ENCODE measurements around the gene AKR1D1. TPM values are rescaled to one million over a fixed set of nuclear protein-coding genes. Genes with fewer than 3 reads are reported as not detected.
"Not testable (repeated sequence)": the region's sequence is repeated elsewhere in the genome, so short reads cannot be mapped to it uniquely, and the experiment has no call there.

The AKR1D1 gene
- not detected in 2 replicates for total RNA-seq (2014; rRNA removed; shearing (Covaris generic))

- no peak for DNase-seq
- H3K27me3 ChIP-seq (ENCODE audit: control insufficient read depth, insufficient read depth, low read length): no peaks in the 10 kb centered on the region
- no peak within 1 kb of the TSS for H3K4me3 ChIP-seq (ENCODE audit: insufficient read depth, low read depth, low read length)
- H3K36me3 ChIP-seq (replicated peaks; ENCODE audit: control insufficient read depth, insufficient read depth, low read length): no peaks in the 10 kb centered on the region
Observed at GRCh38 chr7:138076196-138076595, at the start of gene AKR1D1. TSS of gene AKR1D1 (plus strand) at chr7:138076459. CDS start at chr7:138076519, 60 bp downstream.

GRCh38 chr7:138027100-138027499, 49.2 kb upstream of the AKR1D1 start:
- H3K4me3 ChIP-seq (ENCODE audit: insufficient read depth, low read depth, low read length): no peak overlapping the region
- DNase-seq: no peak
- H3K36me3 ChIP-seq (replicated peaks; ENCODE audit: control insufficient read depth, insufficient read depth, low read length): no peaks in the 10 kb centered on the region
- H3K27me3 ChIP-seq (ENCODE audit: control insufficient read depth, insufficient read depth, low read length): no peaks in the 10 kb centered on the region

- no peak for DNase-seq
- Histone ChIP-seq H3K27me3 (ENCODE audit: control insufficient read depth, insufficient read depth, low read length) (no peaks in the 10 kb centered on the region), H3K36me3 (replicated peaks; ENCODE audit: control insufficient read depth, insufficient read depth, low read length) (no peaks in the 10 kb centered on the region), H3K4me3 (ENCODE audit: insufficient read depth, low read depth, low read length) (no peak overlapping the region)
Observed at GRCh38 chr7:138029126-138029525, 47.1 kb upstream of the AKR1D1 start.

GRCh38 chr7:138029941-138030340, 46.3 kb upstream of the AKR1D1 start:
- no peak for DNase-seq
- no peak overlapping the region for H3K4me3 ChIP-seq (ENCODE audit: insufficient read depth, low read depth, low read length)
- no peaks in the 10 kb centered on the region for H3K27me3 ChIP-seq (ENCODE audit: control insufficient read depth, insufficient read depth, low read length)
- H3K36me3 ChIP-seq (replicated peaks; ENCODE audit: control insufficient read depth, insufficient read depth, low read length): no peaks in the 10 kb centered on the region

GRCh38 chr7:138030679-138031351, 45.4 kb upstream of the AKR1D1 start:
- no peak for DNase-seq
- Histone ChIP-seq H3K36me3 (replicated peaks; ENCODE audit: control insufficient read depth, insufficient read depth, low read length) (no peaks in the 10 kb centered on the region), H3K27me3 (ENCODE audit: control insufficient read depth, insufficient read depth, low read length) (no peaks in the 10 kb centered on the region), H3K4me3 (ENCODE audit: insufficient read depth, low read depth, low read length) (no peak overlapping the region)

GRCh38 chr7:138032186-138032585, 44.1 kb upstream of the AKR1D1 start:
- no peaks in the 10 kb centered on the region for H3K27me3 ChIP-seq (ENCODE audit: control insufficient read depth, insufficient read depth, low read length)
- no peaks in the 10 kb centered on the region for H3K36me3 ChIP-seq (replicated peaks; ENCODE audit: control insufficient read depth, insufficient read depth, low read length)
- DNase-seq: no peak
- H3K4me3 ChIP-seq (ENCODE audit: insufficient read depth, low read depth, low read length): no peak overlapping the region

GRCh38 chr7:138032770-138033169, 43.5 kb upstream of the AKR1D1 start:
- H3K36me3 ChIP-seq (replicated peaks; ENCODE audit: control insufficient read depth, insufficient read depth, low read length): no peaks in the 10 kb centered on the region
- no peak for DNase-seq
- no peaks in the 10 kb centered on the region for H3K27me3 ChIP-seq (ENCODE audit: control insufficient read depth, insufficient read depth, low read length)
- H3K4me3 ChIP-seq (ENCODE audit: insufficient read depth, low read depth, low read length): no peak overlapping the region

GRCh38 chr7:138033241-138033640, 43.0 kb upstream of the AKR1D1 start:
- no peaks in the 10 kb centered on the region for H3K27me3 ChIP-seq (ENCODE audit: control insufficient read depth, insufficient read depth, low read length)
- DNase-seq: no peak
- no peaks in the 10 kb centered on the region for H3K36me3 ChIP-seq (replicated peaks; ENCODE audit: control insufficient read depth, insufficient read depth, low read length)
- no peak overlapping the region for H3K4me3 ChIP-seq (ENCODE audit: insufficient read depth, low read depth, low read length)

GRCh38 chr7:138036135-138036534, 40.1 kb upstream of the AKR1D1 start:
- no peaks in the 10 kb centered on the region for H3K36me3 ChIP-seq (replicated peaks; ENCODE audit: control insufficient read depth, insufficient read depth, low read length)
- H3K4me3 ChIP-seq (ENCODE audit: insufficient read depth, low read depth, low read length): no peak overlapping the region
- no peak for DNase-seq
- H3K27me3 ChIP-seq (ENCODE audit: control insufficient read depth, insufficient read depth, low read length): no peaks in the 10 kb centered on the region

GRCh38 chr7:138040063-138040462, 36.2 kb upstream of the AKR1D1 start:
- not testable (repeated sequence) for DNase-seq; H3K27me3 ChIP-seq (ENCODE audit: control insufficient read depth, insufficient read depth, low read length); H3K4me3 ChIP-seq (ENCODE audit: insufficient read depth, low read depth, low read length); H3K36me3 ChIP-seq (replicated peaks; ENCODE audit: control insufficient read depth, insufficient read depth, low read length)

- no peak for DNase-seq
- Histone ChIP-seq H3K27me3 (ENCODE audit: control insufficient read depth, insufficient read depth, low read length) (no peaks in the 10 kb centered on the region), H3K4me3 (ENCODE audit: insufficient read depth, low read depth, low read length) (no peak overlapping the region), H3K36me3 (replicated peaks; ENCODE audit: control insufficient read depth, insufficient read depth, low read length) (no peaks in the 10 kb centered on the region)
Observed at GRCh38 chr7:138044897-138045296, 31.4 kb upstream of the AKR1D1 start.

GRCh38 chr7:138047907-138048306, 28.4 kb upstream of the AKR1D1 start:
- Histone ChIP-seq H3K4me3 (ENCODE audit: insufficient read depth, low read depth, low read length) (no peak overlapping the region), H3K27me3 (ENCODE audit: control insufficient read depth, insufficient read depth, low read length) (no peaks in the 10 kb centered on the region), H3K36me3 (replicated peaks; ENCODE audit: control insufficient read depth, insufficient read depth, low read length) (no peaks in the 10 kb centered on the region)
- no peak for DNase-seq

- Histone ChIP-seq H3K4me3 (ENCODE audit: insufficient read depth, low read depth, low read length) (no peak overlapping the region), H3K36me3 (replicated peaks; ENCODE audit: control insufficient read depth, insufficient read depth, low read length) (no peaks in the 10 kb centered on the region), H3K27me3 (ENCODE audit: control insufficient read depth, insufficient read depth, low read length) (no peaks in the 10 kb centered on the region)
- DNase-seq: no peak
Observed at GRCh38 chr7:138049505-138050116, 26.6 kb upstream of the AKR1D1 start.

- H3K27me3 ChIP-seq (ENCODE audit: control insufficient read depth, insufficient read depth, low read length); DNase-seq; H3K36me3 ChIP-seq (replicated peaks; ENCODE audit: control insufficient read depth, insufficient read depth, low read length); H3K4me3 ChIP-seq (ENCODE audit: insufficient read depth, low read depth, low read length): not testable (repeated sequence)
Observed at GRCh38 chr7:138051712-138052247, 24.5 kb upstream of the AKR1D1 start.

GRCh38 chr7:138052696-138053095, 23.6 kb upstream of the AKR1D1 start:
- H3K4me3 ChIP-seq (ENCODE audit: insufficient read depth, low read depth, low read length): no peak overlapping the region
- no peak for DNase-seq
- no peaks in the 10 kb centered on the region for H3K36me3 ChIP-seq (replicated peaks; ENCODE audit: control insufficient read depth, insufficient read depth, low read length)
- H3K27me3 ChIP-seq (ENCODE audit: control insufficient read depth, insufficient read depth, low read length): no peaks in the 10 kb centered on the region
